Retina (tissue), 1 donor: ENCODE measurements around the gene CNIH2.
"Not testable (repeated sequence)": the region's sequence is repeated elsewhere in the genome, so short reads cannot be mapped to it uniquely, and the experiment has no call there.

Source experiments
- DNase-seq: peaks from one replicate; pipeline ENCODE4 v3.0.0-alpha.2; 2016

CNIH2 gene

DNA sequence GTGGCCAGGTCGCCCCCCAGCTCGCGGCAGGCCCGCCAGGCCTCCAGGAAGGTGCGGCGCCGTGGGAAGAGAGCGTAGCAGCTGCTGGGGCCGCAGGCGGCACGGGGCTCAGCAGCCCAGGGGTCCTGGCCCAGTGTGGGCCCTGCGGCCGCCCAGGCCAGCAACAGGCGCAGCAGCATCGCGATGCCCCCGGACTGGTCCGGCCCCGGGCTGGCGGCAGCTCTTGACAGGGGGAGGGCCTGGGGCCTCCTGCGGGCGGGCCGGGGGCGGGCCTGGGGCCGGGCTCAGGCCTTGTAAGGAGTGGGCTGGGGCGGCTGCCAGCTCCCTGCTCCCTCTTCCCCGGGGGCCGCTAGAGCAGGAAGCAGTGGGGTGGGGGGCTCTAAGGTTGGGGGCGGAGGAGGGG, 38.9 kb downstream of the CNIH2 start, which contains the start of gene CD248:
TSS of gene CD248 (minus strand) at position 196 of the 403 bp plus-strand sequence. CDS start at position 179, 17 bp downstream.
- DNase-seq = no peak

DNA sequence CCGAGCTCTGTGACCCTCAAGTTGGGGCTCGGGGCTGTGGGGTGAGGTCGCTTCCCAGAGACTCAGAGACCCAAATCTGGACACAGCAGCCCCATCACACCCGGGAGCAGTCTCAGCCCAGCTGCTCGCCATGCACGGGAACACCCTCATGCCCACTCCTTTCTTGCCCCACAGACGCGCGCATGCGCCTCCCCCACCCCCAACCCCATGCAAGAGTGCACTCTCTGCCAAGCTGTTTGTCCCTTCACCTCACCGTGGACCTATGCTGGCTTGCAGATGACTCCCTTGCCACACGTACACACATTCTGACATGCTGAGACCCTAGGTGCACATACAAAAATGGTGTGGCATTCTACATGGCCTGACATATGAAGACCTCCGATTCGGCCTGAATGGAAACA, 39.3 kb downstream of the CNIH2 start:
- DNase-seq = peak; percentile 48

DNA sequence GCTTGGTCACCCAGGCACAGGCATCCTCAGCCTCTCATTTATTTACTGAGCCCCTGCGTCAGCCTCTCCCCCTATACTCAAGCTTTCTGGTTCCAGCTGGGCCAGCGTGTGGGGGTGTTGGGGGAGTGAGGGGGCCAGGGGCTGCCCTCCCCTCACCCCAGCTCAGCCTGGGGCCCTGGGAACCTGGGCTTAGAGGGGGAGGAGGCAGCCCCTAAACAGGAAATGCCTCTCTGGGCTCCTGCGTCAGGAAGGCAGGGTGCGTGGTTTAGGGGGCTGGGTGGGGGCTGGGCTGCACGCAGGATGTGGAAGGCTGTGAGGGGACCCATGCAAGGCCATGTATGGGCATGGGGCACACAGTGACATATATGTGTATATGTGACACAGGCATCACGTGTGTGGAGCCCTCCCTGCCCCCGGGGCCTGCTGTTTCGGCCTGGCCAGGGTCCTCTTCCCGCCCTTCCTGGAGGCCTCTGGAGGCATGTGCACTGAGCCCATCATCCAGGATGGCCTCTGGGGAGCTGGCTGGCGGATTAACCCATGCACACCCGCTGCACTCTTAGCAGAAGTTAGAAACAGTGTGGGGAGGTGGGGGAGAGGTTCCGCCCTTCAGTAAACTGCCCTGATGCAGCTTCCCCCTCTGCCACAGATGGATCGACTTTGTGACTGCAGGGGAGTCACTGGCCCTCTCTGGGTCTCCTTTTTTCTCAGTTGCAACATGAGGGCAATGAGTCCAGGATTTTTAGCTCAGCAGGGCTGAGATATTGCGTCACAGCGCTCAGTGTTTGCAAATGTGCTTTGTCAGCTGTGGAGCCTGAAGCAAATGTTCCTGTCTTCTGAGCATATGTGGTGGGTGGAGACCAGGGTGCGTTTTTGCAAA, 40.0 kb downstream of the CNIH2 start:
- peak; percentile 42 for DNase-seq

DNA sequence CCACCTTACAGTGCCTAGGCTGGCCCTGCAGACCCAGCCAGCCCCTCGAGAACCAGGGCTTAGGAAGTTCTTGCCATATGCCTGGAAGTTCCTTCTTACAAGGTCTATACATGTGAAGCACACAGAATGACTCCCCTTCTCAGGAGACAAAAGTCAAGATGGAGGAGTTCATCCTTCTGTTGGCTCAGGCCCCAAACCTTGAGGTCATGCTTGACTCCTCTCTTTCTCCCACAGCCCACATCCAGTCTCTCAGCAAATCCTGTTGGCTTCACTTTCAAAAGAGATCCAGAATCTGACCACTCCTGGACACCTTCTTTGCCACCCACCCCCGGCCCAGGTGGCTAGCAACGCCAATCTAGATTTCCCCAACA, 40.6 kb downstream of the CNIH2 start:
- no peak for DNase-seq

DNA sequence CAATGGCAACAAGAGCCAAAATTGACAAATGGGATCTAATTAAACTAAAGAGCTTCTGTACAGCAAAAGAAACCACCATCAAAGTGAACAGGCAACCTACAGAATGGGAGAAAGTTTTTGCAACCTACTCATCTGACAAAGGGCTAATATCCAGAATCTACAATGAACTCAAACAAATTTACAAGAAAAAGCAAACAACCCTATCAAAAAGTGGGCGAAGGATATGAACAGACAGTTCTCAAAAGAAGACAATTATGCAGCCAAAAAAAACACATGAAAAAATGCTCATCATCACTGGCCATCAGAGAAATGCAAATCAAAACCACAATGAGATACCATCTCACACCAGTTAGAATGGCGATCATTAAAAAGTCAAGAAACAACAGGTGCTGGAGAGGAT, 42.3 kb downstream of the CNIH2 start:
- not testable (repeated sequence) for DNase-seq

DNA sequence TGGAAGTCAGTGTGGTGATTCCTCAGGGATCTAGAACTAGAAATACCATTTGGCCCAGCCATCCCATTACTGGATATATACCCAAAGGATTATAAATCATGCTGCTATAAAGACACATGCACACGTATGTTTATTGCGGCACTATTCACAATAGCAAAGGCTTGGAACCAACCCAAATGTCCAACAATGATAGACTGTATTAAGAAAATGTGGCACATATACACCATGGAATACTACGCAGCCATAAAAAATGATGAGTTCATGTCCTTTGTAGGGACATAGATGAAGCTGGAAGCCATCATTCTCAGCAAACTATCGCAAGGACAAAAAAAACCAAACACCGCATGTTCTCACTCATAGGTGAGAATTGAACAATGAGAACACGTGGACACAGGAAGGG, 42.8 kb downstream of the CNIH2 start:
- not testable (repeated sequence) for DNase-seq

DNA sequence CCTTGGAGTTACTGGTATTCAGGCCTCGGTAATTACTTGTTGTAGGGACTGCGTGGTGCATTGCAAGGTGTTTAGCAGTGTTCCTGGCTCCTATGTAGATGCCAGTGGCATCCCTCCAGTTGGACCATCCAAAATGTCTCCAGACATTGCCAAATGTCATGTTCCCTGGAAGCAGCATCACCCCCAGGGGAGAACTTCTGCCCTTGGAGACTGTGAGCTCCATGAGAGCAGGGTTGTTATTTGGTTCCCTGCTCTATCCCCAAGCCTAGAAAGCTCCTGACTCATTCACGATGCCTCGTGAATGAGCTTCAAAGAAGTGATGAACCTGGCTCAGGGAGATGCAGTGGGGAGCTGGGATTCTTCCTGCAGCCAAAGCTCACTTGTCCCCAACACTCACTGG, 43.6 kb downstream of the CNIH2 start:
- no peak for DNase-seq

DNA sequence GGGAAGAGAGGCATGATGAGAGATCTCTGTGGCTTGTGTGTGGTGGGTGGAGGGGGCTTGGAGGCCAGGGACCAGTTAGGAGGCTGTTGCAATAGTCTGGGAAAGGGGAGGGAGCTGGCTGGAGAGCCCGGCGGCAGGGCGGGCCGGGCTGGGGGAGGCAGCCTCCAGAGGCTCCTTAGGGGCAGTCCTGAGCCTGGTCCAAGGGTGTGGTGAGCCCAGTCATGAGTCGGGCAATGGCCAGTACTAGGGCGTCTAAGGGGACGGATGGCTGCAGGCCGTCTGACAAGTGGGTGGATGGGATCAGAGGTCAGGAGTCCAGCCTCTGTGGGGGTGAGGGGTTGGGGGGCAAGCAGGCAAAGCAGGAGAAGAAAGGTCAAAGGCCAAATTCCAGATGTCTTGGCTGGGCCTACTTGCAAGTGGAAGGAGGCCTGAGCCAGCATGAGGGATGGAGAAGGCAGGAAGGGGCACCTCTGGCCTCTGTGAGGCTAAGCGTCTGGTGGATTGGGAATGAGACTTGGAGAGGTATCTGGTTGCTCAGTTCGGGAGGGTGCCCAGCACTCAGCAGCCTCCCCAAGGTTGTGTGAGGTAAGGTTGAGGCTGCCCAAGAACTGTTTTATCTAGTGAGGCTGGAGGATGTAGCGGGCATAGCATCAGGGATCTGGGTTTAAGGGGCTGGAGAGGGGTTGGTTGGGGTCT, 44.9 kb downstream of the CNIH2 start:
- no peak for DNase-seq

DNA sequence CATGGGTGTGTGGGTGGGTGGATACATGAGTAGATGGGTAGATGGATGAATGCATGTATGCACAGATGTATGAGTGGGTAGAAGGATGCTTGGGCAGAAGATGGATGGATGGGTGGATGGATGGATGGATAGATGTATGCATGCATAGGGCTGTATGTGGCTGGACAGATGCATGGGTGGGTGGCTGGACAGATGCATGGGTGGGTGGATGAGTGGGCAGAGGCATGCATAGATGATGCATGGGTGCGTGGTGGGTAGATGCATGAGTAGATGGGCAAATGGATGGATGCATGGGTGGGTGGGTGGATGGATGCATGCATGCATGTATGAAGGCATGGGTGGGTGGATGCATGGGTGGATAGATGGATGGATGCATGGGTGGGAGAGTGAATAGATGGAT, 45.7 kb downstream of the CNIH2 start:
- no peak for DNase-seq

DNA sequence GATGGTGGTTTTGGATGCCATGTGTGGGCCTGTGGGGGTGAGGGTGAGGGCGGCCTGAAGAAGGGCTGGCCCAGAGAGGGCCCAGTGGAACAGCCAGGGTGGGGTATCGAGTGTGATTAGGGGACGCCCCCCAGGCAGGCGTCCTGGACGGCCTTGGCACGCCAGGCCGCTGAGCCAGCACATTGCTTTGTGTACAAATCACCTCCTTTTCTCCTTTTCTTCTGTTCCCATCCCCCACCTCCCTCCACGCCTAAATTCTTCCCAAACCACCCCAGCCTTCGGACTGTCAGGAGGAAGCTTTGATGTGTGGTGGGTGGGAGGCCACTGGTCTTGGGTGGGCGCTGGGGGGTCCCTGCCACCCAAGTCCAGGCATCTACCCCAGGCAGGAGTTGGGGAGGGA, 46.7 kb downstream of the CNIH2 start:
- DNase-seq = no peak

DNA sequence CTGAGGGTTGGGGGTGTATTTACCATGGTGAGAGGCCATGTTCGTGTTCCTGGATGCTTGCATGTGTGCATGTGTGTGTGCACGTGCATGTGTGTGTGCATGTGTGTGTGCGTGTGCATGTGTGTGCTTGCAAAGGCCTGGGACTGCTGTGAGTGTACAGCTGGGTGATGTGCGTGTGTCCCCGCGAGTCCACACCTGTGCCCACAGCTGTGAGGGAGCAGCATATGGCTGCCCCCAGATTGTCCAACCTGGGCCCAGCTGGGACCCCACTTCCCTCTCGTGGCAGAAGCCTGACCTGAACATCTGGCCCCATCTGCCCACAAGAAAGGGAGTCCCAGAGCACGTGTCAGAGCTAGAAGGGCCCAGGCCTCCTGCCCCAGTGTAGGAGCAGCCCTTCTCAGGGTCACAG, 47.3 kb downstream of the CNIH2 start:
- DNase-seq = peak; percentile 33

DNA sequence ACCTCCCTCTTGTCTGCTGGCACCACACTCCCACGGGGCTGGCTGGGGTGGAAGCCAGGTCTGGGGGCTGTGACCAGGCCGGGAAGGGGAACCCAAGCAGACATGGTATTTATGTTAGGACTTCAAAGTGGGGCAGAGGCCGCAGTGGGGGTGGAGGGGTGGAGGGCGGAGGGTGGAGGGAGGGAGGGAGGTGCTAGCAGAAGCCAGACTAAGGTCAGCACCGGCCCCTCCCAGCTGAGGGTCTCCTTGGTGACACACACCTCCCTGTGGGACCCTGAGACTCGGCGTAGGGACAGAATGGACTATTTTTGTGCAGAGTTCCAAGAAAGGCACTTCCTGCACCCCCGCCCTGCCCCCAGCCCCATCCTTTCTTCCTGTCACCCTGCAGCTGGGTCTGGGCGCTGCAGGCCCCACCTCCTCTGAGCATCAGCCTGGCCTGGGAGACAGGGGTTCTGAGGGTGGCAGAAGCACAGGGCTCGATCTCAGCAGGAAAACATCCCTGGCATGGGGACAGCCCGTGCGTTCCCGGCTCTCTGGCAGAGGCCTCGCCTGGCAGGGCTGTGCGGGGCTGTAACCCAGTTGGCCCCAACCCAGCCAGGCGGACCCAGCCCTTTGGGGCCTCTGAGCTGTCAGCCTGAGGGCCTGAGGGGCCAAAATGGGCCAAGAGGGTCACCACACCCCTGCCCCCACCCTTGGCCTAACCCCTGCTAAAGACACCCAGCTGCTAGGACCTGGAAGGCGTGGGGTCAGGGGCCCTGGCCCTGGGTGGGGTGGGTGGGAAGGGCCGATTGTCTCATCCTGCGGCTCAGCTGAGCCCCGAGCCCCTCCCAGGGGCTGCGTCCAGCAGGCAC, 48.5 kb downstream of the CNIH2 start:
- DNase-seq = peak; percentile 58

DNA sequence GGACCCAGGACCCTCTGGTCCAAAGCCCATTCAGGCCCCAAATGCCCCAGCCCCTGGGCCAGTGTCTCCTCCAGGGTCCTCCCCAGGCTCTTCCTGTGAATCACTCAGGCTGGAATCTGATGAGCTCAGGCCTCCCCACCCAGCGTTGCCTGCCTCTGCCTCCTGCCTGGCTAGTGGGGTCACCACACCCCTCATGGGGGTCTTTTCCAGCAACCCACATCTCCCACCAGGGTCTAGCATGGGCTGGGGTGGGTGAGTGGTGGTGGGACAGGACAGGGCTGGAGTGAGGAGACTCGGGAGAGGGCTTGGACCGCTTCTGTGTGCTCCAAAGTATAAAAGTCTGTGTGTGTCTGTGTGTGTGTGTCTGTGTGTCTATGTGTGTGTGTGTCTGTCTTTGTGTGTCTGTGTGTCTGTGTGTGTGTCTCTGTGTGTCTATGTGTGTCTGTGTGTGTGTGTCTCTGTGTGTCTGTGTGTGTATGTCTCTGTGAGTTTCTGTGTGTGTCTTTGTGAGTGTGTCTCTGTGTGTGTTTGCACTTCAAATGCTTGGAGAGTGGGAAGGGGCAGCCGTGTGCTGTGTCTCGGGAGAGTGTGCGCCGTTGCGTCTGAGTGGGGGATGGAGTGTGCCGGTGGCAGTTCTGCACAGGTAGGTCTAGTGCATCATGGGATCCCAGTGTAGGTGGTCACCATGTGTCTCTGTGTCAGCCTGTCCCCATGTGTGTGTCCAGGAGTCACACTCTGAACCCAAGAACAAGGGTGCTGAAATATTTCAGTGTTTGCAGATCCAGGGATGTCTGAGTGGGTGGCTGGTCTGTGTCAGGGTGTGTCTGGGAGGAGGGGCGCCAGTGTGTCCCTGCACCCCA, 49.4 kb downstream of the CNIH2 start:
- DNase-seq = no peak

DNA sequence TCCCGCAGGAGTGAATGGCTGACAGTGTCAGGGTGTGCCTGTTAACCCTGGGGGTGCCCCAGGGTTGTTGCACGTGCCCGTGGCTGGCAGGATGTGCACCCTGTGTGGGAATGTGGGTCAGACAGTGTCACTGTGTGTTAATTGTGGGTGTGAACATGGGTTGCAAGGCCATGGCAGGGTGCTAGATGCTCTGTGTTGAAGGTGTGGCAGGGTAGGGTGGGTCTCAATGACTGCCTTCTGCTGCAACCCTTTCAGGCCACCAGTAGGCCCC, 50.0 kb downstream of the CNIH2 start:
- DNase-seq = no peak

DNA sequence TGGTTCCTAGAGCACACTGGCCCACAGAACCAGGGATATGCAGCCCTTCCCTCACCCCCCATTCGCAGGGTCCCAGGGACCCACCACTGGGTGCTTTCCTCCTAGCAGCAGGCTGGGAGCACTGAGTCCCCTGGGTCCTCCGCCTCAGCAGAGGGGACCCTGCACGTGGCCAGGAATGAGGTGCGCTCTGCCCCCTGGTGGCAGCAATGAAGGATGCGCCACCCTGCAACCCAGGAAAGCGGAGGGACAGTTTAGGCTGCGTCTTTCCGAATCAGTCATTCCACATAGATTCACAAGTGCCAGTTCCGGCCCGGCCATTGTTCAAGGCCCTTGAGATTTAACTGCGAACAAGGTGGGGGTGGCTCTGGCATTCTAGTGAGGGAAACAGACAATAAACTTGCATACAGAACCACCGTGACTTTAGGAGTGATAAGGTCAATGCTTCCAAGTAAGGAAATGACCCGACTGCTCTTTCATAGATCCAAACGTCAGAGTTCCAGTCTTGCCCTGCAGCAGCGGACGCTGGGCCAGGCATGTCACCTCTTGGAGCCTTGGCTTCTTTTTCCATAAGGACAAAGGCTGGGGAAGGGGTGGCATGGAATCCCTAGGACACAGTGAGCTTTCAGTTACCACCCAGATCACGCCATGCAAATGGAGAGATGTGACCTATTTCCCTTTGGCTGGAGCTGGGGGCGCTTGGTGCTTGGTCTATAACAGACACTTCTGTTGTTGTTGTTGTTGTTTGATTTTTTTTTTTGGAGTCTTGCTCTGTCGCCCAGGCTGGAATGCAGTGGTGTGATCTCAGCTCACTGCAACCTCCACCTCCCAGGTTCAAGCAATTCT, 50.5 kb downstream of the CNIH2 start:
- DNase-seq = peak; percentile 93

DNA sequence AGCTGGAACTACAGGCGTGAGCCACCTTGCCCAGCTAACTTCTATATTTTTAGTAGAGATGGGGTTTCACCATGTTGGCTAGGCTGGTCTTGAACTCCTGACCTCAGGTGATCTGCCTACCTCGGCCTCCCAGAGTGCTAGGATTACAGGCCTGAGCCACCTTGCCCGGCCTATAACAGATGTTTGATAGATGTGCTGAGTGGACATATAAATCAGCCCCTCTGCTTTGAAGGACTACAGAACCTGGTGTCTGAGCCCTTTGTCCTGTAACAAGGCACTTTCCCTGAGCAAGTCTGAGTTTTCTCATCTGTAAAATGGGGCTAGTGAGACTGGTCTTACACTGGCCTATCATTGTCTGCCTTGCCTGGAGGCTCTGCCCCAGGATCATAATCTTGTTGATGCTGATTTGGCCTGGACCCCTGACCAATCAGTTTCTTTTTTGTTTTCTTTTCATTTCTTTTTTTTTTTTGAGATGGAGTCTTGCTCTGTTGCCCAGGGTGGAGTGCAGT, 51.2 kb downstream of the CNIH2 start:
- DNase-seq = no peak

DNA sequence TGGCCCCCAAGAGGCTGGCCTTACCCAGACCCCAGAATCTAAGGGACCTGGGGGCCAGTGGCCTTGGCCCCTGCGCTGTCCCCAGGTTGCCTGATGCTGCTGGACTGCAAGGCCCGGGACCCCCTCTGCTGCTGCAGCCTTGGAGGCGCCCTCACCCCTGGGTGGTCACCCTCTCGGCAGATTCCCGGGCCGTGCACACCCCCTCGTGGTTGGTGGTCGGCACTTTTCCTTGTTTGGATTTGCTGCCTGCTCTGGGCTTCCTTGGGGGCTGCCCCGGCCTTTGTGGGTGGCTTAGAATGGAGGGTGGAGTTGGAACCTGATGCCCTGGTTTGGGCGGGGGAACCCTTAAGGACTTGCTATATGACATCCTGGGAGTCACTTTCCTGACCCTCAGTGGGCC, 53.0 kb downstream of the CNIH2 start:
- DNase-seq = no peak

DNA sequence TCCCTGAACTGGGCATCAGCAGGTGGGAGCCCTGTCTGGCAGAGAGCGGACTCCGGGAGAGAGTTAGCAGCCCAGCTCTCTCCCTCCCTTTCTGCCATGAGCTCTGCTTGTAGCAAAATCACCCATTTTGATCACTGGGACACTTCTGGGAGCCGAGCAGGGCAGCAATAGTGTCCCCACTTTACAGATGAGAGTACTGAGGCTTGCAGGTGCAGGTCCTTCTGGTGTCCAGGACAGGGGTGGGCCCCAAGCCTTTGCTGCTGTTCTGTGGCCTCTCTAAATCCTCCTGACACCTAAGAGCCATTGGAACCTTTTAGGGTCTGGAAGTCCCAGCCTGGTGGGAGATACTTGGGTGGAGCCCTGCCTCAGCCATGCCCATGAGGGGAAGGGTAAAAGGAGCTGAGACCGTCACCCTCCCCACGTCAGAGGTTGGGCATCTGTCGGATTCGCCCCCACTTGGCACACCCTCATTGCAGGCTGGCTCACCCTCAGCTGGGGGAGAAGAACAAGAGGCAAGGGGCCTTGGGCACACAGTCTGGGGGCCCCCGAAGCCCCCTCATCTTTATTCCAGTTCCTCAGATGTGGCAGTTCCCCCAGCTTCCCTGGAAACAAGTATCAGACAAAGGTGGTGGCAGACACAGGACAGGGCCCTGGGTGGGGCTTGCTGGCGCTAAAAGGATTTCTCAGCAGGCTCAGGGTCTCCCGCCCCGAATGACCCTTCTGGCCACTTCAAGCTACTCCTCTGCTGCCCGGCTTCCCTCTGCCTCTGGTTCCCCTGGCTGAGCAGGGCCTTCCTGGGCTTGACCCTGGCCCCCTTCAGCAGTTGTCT, 53.8 kb downstream of the CNIH2 start:
- no peak for DNase-seq

DNA sequence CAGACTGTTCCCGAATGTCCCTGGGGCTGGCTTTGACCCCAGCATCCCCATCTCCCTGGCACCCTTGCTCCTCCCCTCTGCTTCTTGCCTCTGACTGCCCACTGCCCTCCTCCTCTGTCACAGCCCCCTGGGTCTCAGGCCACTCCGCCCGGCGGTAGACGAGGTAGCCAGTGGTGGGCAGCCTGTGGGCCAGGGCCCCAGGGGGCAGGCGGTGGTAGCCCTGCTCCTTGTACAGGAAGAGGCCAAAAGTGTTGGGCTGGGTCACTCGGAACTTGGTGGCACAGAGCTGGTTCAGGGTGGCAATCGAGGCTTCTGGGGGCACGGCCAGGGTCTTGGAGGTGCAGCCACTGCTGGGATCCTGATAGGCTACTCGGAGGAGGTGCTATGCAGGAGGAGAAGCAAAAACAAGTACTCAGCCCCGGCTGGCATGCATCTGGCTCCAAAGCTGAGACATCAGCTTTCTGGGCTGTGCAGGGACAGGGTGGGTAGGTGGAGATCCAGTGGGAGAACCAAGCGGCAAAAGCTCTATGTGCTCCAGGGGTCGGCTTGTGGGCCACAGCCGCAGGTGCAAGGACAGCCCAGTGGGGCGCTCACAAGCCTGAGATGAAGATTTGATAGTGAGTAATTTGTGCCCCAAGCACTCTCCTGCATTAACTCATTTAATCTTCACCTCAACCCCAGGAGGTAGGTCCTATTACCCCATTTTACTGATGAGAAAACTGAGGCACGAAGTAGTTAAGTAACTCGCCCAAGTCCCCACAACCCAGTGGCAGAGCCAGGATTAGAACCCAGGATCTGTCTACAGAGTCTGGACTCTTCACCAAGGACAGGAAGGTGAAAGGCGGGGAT, 54.6 kb downstream of the CNIH2 start:
- DNase-seq = no peak
